LHCN-M2 (cell line): Measurements from ENCODE around the gene CORO6. TPM values are rescaled to one million over a fixed set of nuclear protein-coding genes. Genes with fewer than 3 reads are reported as not detected.
A peak's percentile ranks its signal among the peaks of the same experiment; 100 is the strongest.

Experiments
- DNase-seq: peaks from one replicate; pipeline ENCODE4 v3.0.0-alpha.2; 2012; ENCODE audit warnings: low read depth
- total RNA-seq: library from RNA; depleted of rRNA; stranded (reverse); fragments of >200 nt; gene quantifications from 2 replicates; pipeline ENCODE4 v1.2.3, GENCODE V29; 2014

The CORO6 gene
- total RNA-seq, 1 experiment from 2014 or later = 41.6 TPM

- no peak for DNase-seq
These were observed 8.0 kb upstream of the CORO6 start for GRCh38 chr17:29630630-29631193.

- no peak for DNase-seq
These were observed 7.1 kb upstream of the CORO6 start for GRCh38 chr17:29629839-29630238.

GRCh38 chr17:29628644-29629043 is 5.9 kb upstream of the CORO6 start:
- DNase-seq = no peak

- DNase-seq = no peak
These were observed 5.2 kb upstream of the CORO6 start for GRCh38 chr17:29627951-29628350.

- DNase-seq = peak; percentile 41
These were observed 2.5 kb upstream of the CORO6 start for GRCh38 chr17:29625037-29625750.

- no peak for DNase-seq
These were observed 1.9 kb upstream of the CORO6 start for GRCh38 chr17:29624586-29624985.

GRCh38 chr17:29623283-29623647 is 553 bp upstream of the CORO6 start:
- no peak for DNase-seq

- DNase-seq = peak; percentile 76
These were observed 939 bp downstream of the CORO6 start for GRCh38 chr17:29621751-29622194.

GRCh38 chr17:29620779-29621500 is 1.8 kb downstream of the CORO6 start:
- DNase-seq = no peak

- DNase-seq = peak; percentile 53
These were observed 2.4 kb downstream of the CORO6 start for GRCh38 chr17:29620271-29620670.

- peak; percentile 80 for DNase-seq
These were observed 3.5 kb downstream of the CORO6 start for GRCh38 chr17:29619251-29619650.

- DNase-seq = no peak
These were observed 4.2 kb downstream of the CORO6 start for GRCh38 chr17:29618272-29619065.

GRCh38 chr17:29617481-29618271 is 5.0 kb downstream of the CORO6 start:
- DNase-seq = no peak

- DNase-seq = no peak
These were observed 5.6 kb downstream of the CORO6 start for GRCh38 chr17:29617125-29617480.

GRCh38 chr17:29616300-29617048 is 6.2 kb downstream of the CORO6 start:
- DNase-seq = no peak

GRCh38 chr17:29615492-29616299 is 7.0 kb downstream of the CORO6 start:
- DNase-seq = no peak

GRCh38 chr17:29615048-29615385 is 7.7 kb downstream of the CORO6 start:
- DNase-seq = no peak

- no peak for DNase-seq
These were observed 8.2 kb downstream of the CORO6 start for GRCh38 chr17:29614349-29615047.

GRCh38 chr17:29613856-29614255 is 8.9 kb downstream of the CORO6 start:
- DNase-seq = no peak
